Measurements from ENCODE around the gene MRM1.

MRM1 gene

DNA sequence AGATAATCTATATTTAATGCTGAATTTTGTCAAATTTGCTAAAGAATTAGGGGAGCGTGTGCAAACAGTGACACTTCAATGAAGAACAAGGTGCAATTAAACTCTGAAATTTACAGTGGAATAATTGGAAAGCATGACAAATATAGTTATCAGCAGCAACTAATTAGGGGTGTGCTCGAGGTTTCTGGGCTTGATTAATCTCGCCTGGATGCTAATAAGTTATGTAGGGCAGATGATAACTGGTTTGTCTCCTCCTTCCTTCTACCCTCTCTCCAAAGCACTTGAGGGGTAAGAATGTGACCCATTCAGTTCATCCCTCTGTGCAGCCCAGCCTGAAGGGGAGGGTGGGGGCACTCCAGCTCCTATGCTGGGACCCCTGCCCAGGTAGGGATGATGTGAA lies 21.9 kb downstream of the MRM1 start:
- no peak for TF ChIP-seq CTCF (IDR thresholded peaks at IDR 0.05; ENCODE audit: extremely low read depth, missing control alignments)
- DNase-seq (ENCODE audit: low spot score) = no peak

GRCh38 chr17:36625188-36625587 lies 23.8 kb downstream of the MRM1 start:
- TF ChIP-seq CTCF (IDR thresholded peaks at IDR 0.05; ENCODE audit: extremely low read depth, missing control alignments) = no peak
- no peak for DNase-seq (ENCODE audit: low spot score)

- no peak for TF ChIP-seq CTCF (IDR thresholded peaks at IDR 0.05; ENCODE audit: extremely low read depth, missing control alignments)
- DNase-seq (ENCODE audit: low spot score) = no peak
Measured at GRCh38 chr17:36627101-36627500, 25.7 kb downstream of the MRM1 start.

GRCh38 chr17:36628576-36628975 lies 27.2 kb downstream of the MRM1 start:
- DNase-seq (ENCODE audit: low spot score) = no peak
- TF ChIP-seq CTCF (IDR thresholded peaks at IDR 0.05; ENCODE audit: extremely low read depth, missing control alignments) = no peak

- peak; percentile 95 for TF ChIP-seq CTCF (IDR thresholded peaks at IDR 0.05; ENCODE audit: extremely low read depth, missing control alignments)
Measured at GRCh38 chr17:36629252-36629847, 28.0 kb downstream of the MRM1 start.

DNA sequence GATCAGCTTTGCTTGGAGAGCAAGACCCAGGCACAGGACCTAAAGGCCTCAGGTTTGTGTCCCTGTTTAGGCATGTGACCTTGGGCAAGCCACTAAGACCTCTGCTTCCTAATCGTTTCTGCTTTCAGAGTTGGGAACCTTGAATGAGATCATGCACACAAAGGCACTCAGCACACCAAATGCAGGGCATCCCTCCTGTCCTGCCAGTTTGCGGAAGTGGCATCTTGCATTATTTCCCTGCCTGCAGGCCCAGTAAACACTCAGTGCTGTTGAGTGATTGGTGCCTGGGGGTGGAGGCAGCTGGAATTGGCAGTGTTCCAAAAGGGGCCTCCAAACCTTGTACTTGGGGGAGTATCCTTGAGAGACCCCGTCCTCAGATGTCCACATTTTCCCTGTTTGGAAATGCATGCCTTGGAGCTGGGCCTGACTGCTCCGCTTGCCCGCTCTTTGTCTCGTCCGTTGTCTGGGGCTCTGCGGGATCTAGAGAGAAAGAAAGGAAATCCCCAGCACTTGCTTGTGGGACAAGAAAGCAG lies 28.7 kb downstream of the MRM1 start:
- TF ChIP-seq CTCF (IDR thresholded peaks at IDR 0.05; ENCODE audit: extremely low read depth, missing control alignments) = no peak
- DNase-seq (ENCODE audit: low spot score) = no peak

More at GRCh38 chr17:36629252-36629847, 28.0 kb downstream of the MRM1 start:
- peak; percentile 86 for DNase-seq (ENCODE audit: low spot score)

DNA sequence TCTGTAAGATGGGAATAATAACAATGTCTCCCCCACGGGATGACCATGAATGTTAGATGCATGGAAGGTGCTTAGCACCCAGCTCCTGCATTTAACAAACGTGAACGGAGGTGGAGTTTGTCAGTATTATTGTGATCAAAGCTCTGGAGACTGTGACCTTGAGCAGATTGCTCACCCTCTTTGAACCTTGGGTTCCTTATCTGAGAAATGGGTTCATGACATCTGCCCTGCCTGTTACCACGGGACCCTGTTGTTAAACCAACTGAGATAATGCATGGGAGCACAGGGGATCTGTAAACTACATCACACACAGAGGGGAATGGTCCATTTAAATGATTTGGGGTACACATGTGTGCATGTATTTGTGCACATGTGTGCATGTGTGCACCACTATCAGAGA lies 29.6 kb downstream of the MRM1 start:
- TF ChIP-seq CTCF (IDR thresholded peaks at IDR 0.05; ENCODE audit: extremely low read depth, missing control alignments) = no peak

More for the DNA sequence above, 29.6 kb downstream of the MRM1 start:
- no peak for DNase-seq (ENCODE audit: low spot score)
